Progenitor cell of endocrine pancreas (in vitro differentiated cells): ENCODE data around the gene INPP5J. TPM values are rescaled to one million over a fixed set of nuclear protein-coding genes. Genes with fewer than 3 reads are reported as not detected.

ENCODE experiments used
- DNase-seq: peaks from one replicate; pipeline ENCODE4 v3.0.0; 2021; ENCODE audit warnings: low spot score; ENCODE audit not compliant: unreplicated experiment
- H3K27ac Mint-ChIP-seq: 2 replicates; pipeline ENCODE4 v1.8.0; 2021; ENCODE audit warnings: mild to moderate bottlenecking, moderate library complexity, mixed read lengths
- H3K27me3 Mint-ChIP-seq: 2 replicates; pipeline ENCODE4 v1.8.0; 2021; ENCODE audit warnings: mixed read lengths
- H3K36me3 Mint-ChIP-seq: 2 replicates; pipeline ENCODE4 v1.8.0; 2022; ENCODE audit warnings: mixed read lengths; ENCODE audit not compliant: insufficient read depth
- H3K4me1 Mint-ChIP-seq: 2 replicates; pipeline ENCODE4 v1.8.0; 2021; ENCODE audit warnings: low read depth, mixed read lengths
- H3K4me3 Mint-ChIP-seq: 2 replicates; pipeline ENCODE4 v1.8.0; 2021; ENCODE audit warnings: low read depth, mild to moderate bottlenecking, moderate library complexity, mixed read lengths
- H3K9me3 Mint-ChIP-seq: 2 replicates; pipeline ENCODE4 v1.8.0; 2021; ENCODE audit warnings: low read depth, mixed read lengths
- CTCF ChIP-seq: fragments of 200-600 bp; sonication (generic); IDR thresholded peaks from one replicate; pipeline ENCODE4 v1.5.0; 2021; ENCODE audit warnings: antibody characterized with exemption, mild to moderate bottlenecking; ENCODE audit not compliant: unreplicated experiment
- total RNA-seq: library from RNA; stranded (reverse); gene quantifications from 2 replicates; pipeline ENCODE4 v1.2.1, GENCODE V29; 2021

The INPP5J gene
- total RNA-seq, 1 donor from 2014 or later, result 17.9 TPM

- Mint-ChIP-seq H3K27me3 (no peaks in the 10 kb centered on the region), H3K9me3 (no peaks in the 10 kb centered on the region), H3K27ac (no peak overlapping the region), H3K36me3 (no peaks in the 10 kb centered on the region), H3K4me3 (no peak overlapping the region), H3K4me1 (peaks cover 2% of the 10 kb centered on the region)
- TF ChIP-seq CTCF, result no peak
- DNase-seq, result no peak
Measured at GRCh38 chr22:31133911-31134310, 11.1 kb downstream of the INPP5J start.

GRCh38 chr22:31134688-31135087 lies 11.9 kb downstream of the INPP5J start:
- Mint-ChIP-seq H3K9me3 (no peaks in the 10 kb centered on the region), H3K4me1 (peaks cover 2% of the 10 kb centered on the region), H3K27me3 (peaks cover under 1% of the 10 kb centered on the region), H3K27ac (no peak overlapping the region), H3K4me3 (no peak overlapping the region), H3K36me3 (no peaks in the 10 kb centered on the region)
- TF ChIP-seq CTCF, result no peak
- DNase-seq, result no peak

GRCh38 chr22:31135706-31136105 lies 12.9 kb downstream of the INPP5J start:
- peaks cover 4% of the 10 kb centered on the region for H3K27me3 Mint-ChIP-seq
- H3K36me3 Mint-ChIP-seq, result no peaks in the 10 kb centered on the region
- no peaks in the 10 kb centered on the region for H3K9me3 Mint-ChIP-seq
- H3K4me1 Mint-ChIP-seq, result peaks cover 4% of the 10 kb centered on the region
- DNase-seq, result no peak
- H3K27ac Mint-ChIP-seq, result no peak overlapping the region
- no peak for TF ChIP-seq CTCF
- no peak overlapping the region for H3K4me3 Mint-ChIP-seq

GRCh38 chr22:31136155-31136554 lies 13.4 kb downstream of the INPP5J start:
- peaks cover 4% of the 10 kb centered on the region for H3K27me3 Mint-ChIP-seq
- no peak overlapping the region for H3K27ac Mint-ChIP-seq
- H3K4me1 Mint-ChIP-seq, result peaks cover 4% of the 10 kb centered on the region
- no peak for TF ChIP-seq CTCF
- no peak overlapping the region for H3K4me3 Mint-ChIP-seq
- no peaks in the 10 kb centered on the region for H3K36me3 Mint-ChIP-seq
- H3K9me3 Mint-ChIP-seq, result no peaks in the 10 kb centered on the region
- DNase-seq, result no peak

GRCh38 chr22:31136711-31137110 lies 13.9 kb downstream of the INPP5J start:
- Mint-ChIP-seq H3K9me3 (no peaks in the 10 kb centered on the region), H3K4me3 (no peak overlapping the region), H3K27ac (no peak overlapping the region)

More at GRCh38 chr22:31136711-31137110, 13.9 kb downstream of the INPP5J start:
- no peak for DNase-seq
- no peak for TF ChIP-seq CTCF
- Mint-ChIP-seq H3K36me3 (no peaks in the 10 kb centered on the region), H3K4me1 (peaks cover 2% of the 10 kb centered on the region), H3K27me3 (peaks cover 4% of the 10 kb centered on the region)
